ENCODE measurements around the gene RASL12. TPM values are rescaled to one million over a fixed set of nuclear protein-coding genes. Genes with fewer than 3 reads are reported as not detected.

Gene RASL12
- total RNA-seq, 2 donors from 2014 or later: 56.3 to 124 TPM

GRCh38 chr15:65069779-65070546 is 2.2 kb upstream of the RASL12 start:
- intact Hi-C loops (cut with DNase I): no loop called here
- TF ChIP-seq POLR2AphosphoS5 (IDR thresholded peaks at IDR 0.05): no peak
- no peak for TF ChIP-seq CTCF (IDR thresholded peaks at IDR 0.05)
- no peak for TF ChIP-seq POLR2A (IDR thresholded peaks at IDR 0.05)
- no peaks in the 10 kb centered on the region for H3K36me3 ChIP-seq
- H3K27me3 ChIP-seq (replicated peaks; ENCODE audit: insufficient read depth): peaks cover 2% of the 10 kb centered on the region
- H3K27ac ChIP-seq: peak overlapping the region; percentile 36 to 53
- H3K4me3 ChIP-seq: no peak overlapping the region
- 73% methylated on average over 5 of the region's 5 CpGs for WGBS
- no peaks in the 10 kb centered on the region for H3K4me1 ChIP-seq (replicated peaks)
- no peaks in the 10 kb centered on the region for H3K9me3 ChIP-seq
- DNase-seq (ENCODE audit: low spot score): no peak

GRCh38 chr15:65069179-65069578 is 1.4 kb upstream of the RASL12 start:
- DNase-seq (ENCODE audit: low spot score): no peak
- peaks cover 2% of the 10 kb centered on the region for H3K27me3 ChIP-seq (replicated peaks; ENCODE audit: insufficient read depth)
- H3K9me3 ChIP-seq: no peaks in the 10 kb centered on the region
- H3K36me3 ChIP-seq: no peaks in the 10 kb centered on the region
- 53% methylated on average over 1 of the region's 1 CpG for WGBS
- no peaks in the 10 kb centered on the region for H3K4me1 ChIP-seq (replicated peaks)
- intact Hi-C loops (cut with DNase I): no loop called here
- H3K4me3 ChIP-seq: no peak overlapping the region
- no peak for TF ChIP-seq CTCF (IDR thresholded peaks at IDR 0.05)
- no peak for TF ChIP-seq POLR2A (IDR thresholded peaks at IDR 0.05)
- peak; percentile 32 for TF ChIP-seq POLR2AphosphoS5 (IDR thresholded peaks at IDR 0.05)
- peak overlapping the region; percentile 78 to 87 for H3K27ac ChIP-seq

- intact Hi-C loops (cut with DNase I): no loop called here
- TF ChIP-seq POLR2AphosphoS5 (IDR thresholded peaks at IDR 0.05) (no peak), POLR2A (IDR thresholded peaks at IDR 0.05) (no peak), CTCF (IDR thresholded peaks at IDR 0.05) (no peak)
- H3K27ac ChIP-seq: peak overlapping the region; percentile 78 to 87
- no peaks in the 10 kb centered on the region for H3K36me3 ChIP-seq
- H3K9me3 ChIP-seq: no peaks in the 10 kb centered on the region
- DNase-seq (ENCODE audit: low spot score): no peak
- no peaks in the 10 kb centered on the region for H3K4me1 ChIP-seq (replicated peaks)
- WGBS: 75% methylated on average over 3 of the region's 3 CpGs
- H3K4me3 ChIP-seq: peak overlapping the region; percentile 42 to 48
- H3K27me3 ChIP-seq (replicated peaks; ENCODE audit: insufficient read depth): peaks cover 2% of the 10 kb centered on the region
Observed at GRCh38 chr15:65068403-65068788, 605 bp upstream of the RASL12 start.

GRCh38 chr15:65067317-65067644 is 510 bp downstream of the RASL12 start:
- intact Hi-C loops (cut with DNase I): no loop called here
- H3K4me1 ChIP-seq (replicated peaks): no peaks in the 10 kb centered on the region

More at GRCh38 chr15:65067317-65067644, 510 bp downstream of the RASL12 start:
- Histone ChIP-seq H3K36me3 (no peaks in the 10 kb centered on the region), H3K4me3 (peak overlapping the region; percentile 42 to 48), H3K27ac (peak overlapping the region; percentile 78 to 87), H3K9me3 (no peaks in the 10 kb centered on the region), H3K27me3 (replicated peaks; ENCODE audit: insufficient read depth) (peaks cover 2% of the 10 kb centered on the region)
- 31% methylated on average over 8 of the region's 8 CpGs for WGBS
- TF ChIP-seq POLR2A (IDR thresholded peaks at IDR 0.05) (no peak), POLR2AphosphoS5 (IDR thresholded peaks at IDR 0.05) (no peak), CTCF (IDR thresholded peaks at IDR 0.05) (no peak)
- DNase-seq (ENCODE audit: low spot score): no peak

All from prostate gland (tissue), 2 donors.